GM19035 (cell line): Measurements from ENCODE around the gene GLRA3.
A peak's percentile ranks its signal among the peaks of the same experiment; 100 is the strongest.
"Not testable (repeated sequence)": the region's sequence is repeated elsewhere in the genome, so short reads cannot be mapped to it uniquely, and the experiment has no call there.

Experiments
- ATAC-seq: cut with Tn5 transposase; IDR thresholded peaks from one replicate; pipeline ENCODE4 v1.9.1; 2021; ENCODE audit not compliant: unreplicated experiment

Gene GLRA3

DNA sequence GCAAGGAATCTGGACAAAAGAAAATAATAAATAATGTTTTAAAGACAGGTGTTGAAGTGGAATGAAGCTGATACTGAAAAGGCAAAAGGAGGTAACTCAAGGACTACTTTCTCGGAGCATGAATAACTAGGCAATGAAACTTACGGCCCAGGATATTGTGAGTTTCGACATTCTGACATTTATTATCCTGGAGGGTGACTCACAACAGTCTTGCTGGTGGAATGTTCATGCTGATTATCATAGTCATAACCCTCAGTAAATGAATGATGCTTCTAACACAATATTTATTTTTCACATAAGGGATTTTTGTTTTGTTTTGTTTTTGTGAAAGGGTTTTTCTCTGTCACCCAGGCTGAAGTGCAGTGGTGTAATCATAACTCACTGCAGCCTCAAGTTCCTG is 159.8 kb downstream of the GLRA3 start:
- no peak for ATAC-seq

DNA sequence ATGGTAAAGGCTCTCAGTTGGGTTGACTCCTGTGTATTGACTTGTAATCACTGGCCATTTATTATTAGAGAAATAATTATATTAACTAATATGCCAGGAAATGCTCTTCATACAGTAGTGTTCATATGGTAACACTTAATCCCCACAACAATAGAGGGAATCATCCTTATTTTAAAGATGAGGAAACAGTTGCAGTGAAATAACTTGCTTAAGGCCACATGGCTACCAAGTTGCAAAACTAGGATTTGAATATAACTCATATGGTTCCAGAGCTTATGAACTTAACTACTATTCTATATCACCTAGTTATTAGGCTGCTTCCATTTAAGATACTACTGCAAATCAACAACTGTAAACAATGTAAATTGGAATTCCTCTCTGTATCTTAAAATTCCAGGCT is 163.2 kb downstream of the GLRA3 start:
- no peak for ATAC-seq

DNA sequence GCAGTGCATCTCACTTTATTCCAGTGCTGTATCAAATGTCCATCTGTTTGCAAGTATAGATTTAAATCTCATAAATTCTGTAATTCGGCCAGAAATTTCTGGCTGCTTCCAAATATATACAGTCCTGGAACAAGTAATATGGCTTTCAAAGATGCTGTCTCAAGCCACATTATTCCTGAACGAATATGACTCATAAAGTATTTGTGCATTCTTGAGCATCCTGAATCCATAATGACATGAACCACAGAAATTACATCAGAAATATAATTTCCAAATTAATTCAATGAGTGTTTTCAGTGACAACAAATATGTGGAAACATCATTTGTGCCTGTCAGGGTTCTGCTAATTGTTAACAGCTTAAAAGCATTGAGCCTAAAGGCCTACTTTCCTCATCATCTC is 165.8 kb downstream of the GLRA3 start:
- ATAC-seq = no peak

DNA sequence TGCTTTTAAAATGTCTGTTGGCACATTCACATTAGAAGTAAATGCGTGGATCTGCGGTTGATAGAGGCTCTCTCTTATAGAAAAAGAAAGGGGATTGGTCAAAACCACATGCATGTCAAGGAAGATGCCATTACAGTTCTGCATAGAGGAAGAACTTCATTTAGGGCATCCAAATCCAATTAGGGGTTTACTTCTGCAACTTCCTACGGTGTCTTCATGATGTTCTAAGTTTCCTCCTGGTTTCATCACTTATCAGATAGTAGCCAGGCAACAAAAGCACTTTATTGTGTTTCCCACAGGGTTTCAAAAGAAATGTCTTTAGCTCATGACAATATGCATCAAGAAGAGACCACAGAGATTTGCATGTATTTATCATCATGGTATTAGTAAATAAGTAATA is 170.8 kb downstream of the GLRA3 start:
- no peak for ATAC-seq

DNA sequence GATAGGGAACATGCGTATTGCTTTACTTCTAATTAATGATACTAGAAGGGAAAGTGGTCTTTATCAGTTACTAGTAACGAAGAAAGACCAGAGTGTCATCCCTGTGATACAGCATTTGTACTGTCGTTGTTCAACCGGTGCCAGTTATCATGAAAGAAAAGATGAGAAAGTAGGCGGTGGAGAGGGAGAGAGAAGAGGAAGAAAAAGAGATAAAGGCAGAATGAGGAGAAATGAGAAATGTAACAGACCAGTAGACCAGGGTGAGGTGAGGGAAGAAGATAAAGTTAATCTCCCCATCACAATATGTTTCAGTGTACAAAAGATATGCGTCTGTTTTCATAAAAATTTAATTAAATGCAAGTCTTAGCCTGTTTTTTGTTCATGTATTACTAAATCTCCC is 171.6 kb downstream of the GLRA3 start:
- no peak for ATAC-seq

DNA sequence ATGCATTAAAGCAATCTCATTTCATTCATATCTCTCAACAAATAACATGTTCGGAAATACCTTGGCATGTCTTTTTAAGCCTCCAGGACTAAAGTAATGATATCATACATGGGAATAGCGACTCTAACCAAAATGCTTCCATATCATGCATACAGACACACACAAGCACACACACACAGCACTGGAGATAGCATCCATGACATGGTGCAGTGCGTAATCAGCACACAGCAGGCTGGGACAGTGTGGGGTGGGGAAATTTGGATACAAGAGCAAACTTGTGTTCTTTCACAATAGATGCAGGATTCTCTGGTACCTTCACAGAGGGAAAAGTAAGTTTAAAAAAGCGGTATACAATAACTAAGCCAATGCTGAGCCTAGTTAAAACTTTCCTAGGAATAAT is 174.4 kb downstream of the GLRA3 start:
- ATAC-seq = no peak

DNA sequence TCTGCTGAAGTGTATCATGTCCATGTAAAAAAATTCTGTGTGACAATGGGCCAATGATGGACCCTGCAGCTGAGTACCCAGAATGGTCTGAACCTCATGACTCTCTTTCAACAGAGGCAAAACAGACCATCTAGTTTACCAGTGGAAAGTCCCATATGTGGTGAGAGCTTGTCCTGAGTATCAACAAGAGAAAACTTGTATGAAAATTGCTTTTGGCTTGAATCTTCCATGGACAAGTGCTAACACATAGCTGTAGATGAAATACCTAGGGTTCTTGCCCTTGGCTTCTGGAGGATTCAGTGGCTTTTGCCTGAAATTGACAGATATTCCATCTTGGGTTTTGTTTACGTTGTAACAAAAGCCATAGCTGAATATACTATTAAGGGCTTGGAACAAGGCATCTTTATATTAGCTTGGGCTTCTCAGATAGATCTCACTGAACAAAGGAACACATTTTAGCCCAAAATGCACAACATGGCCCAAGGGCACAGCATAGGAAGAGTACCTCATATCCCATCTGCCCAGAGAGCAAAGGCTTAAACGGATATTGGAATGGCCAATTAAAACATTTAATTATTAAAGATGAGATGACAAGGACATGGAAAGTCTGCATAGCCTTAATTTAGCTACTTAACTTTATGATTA is 178.2 kb downstream of the GLRA3 start:
- no peak for ATAC-seq

DNA sequence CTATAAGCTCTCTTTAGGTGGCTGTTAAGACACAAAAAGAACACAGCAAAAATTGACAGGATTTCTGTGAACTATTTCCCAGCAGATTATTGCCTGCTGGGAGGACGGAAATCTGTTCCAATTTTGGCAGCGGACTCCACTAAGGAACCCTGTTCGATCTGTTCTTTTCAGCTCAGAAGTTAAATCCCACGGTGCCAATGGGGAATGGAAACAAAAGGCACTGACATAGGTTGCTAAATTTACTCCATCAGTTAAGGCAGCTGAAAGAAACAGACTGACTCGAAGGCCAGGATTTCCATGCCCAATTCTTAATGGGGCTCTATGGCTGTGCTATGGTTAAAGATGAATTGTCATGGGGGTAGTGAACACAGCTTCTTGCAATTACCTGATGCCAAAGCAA is 180.2 kb downstream of the GLRA3 start:
- no peak for ATAC-seq

DNA sequence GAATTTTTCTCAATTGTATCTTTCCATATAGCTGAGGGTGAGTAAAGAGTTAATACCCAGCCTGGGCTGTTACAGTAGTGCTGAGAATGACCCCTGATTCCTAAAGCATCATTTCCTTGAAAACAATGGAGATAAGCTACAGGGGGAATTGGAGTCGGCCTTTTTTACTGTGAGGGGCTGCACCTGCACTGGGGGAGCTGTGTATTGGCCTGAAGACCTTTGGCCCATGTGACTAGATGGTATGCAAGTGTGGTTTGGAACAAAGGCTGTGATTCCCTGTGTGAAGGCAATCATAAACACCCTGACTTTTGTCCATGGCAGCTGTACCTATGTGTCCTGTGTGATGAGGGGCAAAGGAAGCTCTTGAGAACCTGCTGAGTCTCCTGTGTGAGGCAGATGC is 182.7 kb downstream of the GLRA3 start:
- ATAC-seq = no peak

DNA sequence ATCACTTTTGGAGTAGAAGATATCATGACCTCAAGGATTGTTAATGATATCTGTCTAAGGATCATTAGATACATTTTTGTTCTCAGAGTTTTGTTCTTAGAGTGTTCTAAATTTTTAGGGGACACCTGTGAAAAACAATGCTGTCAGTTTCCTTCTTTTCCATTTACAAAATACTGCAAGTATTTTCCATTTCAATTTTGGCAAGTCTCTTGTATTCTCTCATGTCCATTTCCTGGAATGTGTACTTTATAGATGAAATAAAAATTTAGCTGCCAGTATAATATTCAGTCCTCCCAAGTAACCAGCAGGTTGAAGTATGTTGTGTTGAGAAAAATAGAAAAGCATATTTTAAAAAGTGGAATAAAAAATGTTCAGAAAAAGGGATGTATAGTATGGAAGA is 188.9 kb downstream of the GLRA3 start:
- no peak for ATAC-seq

DNA sequence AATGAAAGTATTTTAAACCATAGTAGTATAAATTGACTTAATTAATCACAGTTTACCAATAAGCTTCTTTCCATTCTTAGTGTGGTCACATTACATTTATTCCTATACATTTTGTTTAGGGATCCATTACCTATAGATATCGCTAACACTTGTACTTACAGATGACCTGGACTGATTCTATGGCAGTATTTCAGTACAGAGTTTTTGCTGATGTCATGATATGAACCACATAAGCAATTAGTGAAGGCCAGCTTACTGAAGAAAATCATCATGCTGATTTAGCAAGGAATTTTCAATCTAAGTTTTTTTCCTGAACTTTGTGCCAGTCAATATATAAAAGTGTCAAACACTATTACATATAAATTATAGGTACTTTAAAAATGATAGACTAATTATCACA is 193.3 kb downstream of the GLRA3 start:
- ATAC-seq = no peak

DNA sequence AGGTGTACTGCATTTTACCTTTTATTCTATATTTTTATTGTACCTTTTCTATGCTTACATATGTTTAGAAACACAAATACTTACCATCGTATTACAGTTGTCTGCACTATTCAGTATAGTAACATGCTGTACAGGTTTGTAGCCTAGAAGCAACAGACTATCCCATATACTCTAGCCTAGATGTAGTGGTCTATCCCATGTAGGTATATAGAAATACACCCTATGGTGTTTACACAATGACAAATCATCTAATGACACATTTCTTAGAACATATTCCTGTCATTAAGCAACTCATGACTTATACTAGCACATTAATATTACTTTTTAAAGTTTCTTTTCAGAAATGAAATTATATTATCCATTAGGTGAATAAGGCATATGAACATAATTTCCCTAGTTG is 195.6 kb downstream of the GLRA3 start:
- no peak for ATAC-seq

DNA sequence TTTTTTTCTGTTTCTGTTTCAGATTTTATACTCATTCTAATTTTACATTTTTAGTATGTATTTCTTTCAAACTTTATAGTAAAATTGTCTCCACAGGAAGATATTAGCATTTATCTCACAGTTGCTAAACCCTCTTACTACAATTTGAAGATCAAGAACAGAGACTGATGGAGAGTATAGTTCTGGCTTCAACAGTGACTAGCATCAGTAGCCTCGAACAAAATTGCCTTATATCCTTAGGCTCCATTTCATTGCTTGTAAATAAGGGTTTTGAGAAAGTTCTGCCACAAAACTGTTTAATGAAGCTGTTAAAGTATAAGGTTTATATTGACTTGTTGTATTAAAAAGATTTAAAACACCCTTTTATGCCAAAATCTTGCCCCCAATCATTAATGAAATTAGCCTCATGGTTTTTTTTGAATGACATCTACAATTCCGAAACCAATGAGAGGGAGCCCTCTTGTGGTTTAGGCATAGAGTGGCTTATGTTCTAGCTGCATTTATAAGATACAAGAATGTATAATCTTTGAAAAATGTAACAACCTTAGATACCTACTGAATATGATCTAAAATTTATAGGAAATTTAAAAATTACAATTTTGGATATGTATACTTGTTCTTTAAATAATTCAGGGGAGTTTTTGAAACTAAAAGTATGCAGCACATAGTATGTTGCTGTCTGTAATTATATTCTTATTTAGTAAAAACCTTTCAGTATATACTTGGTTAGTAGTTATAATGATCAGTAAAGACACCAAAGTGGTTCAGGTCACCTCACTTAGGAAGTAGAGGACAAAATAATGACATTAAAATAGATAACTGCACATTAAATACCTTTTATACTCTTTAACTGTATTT is 196.9 kb downstream of the GLRA3 start:
- peak; percentile 79 for ATAC-seq

DNA sequence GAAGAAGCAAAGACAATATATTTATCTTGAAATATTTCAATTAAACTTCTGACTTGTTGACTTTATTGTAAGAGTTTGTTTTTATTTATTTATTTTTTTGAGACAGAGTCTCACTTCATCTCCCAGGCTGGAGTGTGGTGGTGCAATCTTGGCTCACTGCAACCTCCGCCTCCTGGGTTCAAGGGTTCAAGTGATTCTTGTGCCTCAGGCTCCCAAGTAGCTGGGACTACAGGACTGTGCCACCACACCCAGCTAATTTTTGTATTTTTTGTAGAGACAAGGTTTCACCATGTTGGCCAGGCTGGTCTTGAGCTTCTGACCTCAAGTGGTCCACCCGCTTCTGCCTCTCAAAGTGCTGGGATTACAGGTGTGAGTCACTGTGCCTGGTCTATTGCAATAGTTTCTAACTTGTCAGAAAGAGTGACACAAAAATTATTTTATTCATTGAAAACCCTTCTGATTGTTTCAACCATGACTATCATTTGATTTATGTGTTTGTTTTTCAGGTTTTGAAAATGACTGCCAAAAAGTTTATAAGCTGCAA is 199.1 kb downstream of the GLRA3 start:
- ATAC-seq = not testable (repeated sequence)

DNA sequence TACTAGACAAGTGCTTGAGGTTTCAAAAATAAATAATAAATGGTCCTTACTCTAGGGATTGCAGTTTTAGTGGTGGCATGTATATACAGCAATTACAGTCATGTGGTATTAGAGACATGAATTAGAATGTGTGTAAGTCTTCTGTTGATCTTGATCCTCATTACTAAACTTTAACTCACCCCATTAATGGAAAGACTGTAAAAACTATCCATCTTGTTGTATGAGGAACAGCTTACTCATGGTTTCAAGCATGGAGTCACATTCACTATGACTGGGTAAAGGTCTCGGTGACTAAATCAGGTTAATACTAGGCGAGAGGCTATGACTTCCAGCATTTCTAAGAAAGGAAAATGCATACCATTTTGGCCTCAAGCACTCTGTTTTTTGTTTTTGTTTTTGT is 199.8 kb downstream of the GLRA3 start:
- no peak for ATAC-seq

DNA sequence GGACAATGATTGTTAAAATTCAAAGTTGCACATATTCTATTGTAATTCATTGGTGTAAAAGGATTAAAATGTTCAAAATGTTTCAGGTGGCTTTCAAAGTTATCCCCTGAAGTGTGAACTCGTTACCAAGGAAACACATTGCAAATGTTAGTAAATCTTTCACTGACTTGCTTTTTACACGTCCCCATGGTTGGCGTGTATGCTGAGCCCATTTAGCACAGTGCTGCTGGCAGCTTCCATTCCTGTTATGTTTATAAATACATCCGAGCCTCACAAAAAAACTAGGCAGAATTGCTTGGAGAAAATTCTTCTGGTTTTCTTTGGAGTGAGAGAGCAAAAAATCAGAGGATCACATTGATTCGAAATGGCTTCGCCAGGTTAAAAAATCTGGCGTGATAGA is 200.9 kb downstream of the GLRA3 start:
- no peak for ATAC-seq

DNA sequence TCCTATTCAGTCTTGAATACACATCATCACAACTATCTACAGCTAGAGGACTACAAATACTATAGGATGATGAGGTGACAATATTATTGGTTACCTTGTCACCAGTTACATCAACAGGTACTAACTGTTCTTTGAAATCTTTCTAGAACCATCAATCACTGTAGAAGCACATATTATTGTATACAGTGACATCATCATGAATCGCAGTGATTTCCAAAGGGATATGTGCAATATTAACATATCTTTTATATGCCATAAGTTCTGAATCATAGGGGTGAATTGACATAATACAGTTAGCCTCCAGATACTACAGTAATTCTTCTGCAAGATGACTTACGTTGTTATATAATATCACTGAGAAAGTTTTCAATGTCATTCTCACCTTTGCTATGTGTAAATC is 201.6 kb downstream of the GLRA3 start:
- ATAC-seq = no peak

DNA sequence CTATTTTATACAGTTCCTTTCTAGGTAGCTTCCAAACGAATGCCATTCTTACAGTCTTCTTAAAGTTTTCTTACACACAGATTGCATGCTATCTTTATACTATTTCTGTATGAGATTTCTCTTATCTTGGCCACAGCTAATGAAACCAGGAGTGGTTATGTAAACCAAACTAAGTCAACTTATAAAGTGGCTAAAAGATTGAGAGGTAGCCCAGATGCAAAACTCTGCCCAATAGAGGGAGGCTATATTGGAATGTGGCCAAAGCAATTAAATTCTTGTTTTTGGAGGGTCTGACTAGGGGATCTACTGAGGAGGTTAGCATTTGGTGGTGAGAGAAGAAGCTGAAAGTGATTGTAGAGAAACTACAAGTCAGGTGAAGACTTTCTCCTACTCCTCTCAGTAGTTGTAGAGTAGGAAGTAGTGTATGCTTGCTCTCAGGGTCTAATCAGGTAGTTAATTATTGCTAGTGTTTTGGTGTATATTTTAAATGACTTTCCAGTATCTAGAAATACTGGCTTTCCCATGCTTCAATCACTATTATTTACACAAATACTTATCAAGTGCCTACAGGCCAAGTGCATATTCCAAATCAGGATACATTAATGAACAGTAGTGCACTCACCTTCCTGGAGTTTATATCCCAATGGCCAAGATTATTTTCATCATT is 202.6 kb downstream of the GLRA3 start:
- no peak for ATAC-seq

DNA sequence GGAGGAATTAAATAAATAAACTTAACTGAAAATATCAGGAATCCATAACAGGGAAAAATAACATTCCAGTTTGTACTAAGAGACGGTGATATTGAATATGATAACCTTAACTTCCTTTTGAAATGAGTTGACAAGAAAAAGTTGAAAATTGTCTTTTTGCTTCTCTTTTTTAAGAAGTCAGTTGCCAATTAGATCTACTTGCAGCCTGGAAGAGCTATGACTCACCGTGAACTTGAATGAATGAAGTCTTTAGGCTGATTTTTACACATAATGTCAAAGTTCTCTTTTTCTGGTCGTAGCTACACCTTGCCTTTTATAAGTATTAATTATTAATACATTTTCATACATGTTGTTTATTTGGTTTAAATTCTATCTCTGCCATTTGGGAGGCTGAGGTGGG is 212.4 kb downstream of the GLRA3 start:
- ATAC-seq = no peak

DNA sequence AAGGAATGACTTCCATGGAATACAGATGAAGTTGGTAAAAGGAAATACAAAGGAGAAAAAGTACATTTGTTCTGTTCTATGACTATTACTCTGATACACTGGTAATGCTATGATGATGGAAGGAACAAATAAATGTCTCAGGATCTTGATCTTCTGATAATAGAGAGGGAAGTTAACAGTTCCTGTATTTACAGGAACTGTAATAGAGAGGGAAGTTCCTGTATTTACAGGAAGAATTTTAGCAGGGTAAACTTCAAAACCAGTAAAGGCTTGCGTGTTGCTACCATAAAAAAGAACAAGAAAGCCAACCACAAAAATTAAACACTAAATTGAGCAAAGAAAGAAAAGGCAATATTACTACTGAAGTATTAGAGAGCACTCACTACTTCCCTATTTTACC is 215.1 kb downstream of the GLRA3 start:
- ATAC-seq = no peak

DNA sequence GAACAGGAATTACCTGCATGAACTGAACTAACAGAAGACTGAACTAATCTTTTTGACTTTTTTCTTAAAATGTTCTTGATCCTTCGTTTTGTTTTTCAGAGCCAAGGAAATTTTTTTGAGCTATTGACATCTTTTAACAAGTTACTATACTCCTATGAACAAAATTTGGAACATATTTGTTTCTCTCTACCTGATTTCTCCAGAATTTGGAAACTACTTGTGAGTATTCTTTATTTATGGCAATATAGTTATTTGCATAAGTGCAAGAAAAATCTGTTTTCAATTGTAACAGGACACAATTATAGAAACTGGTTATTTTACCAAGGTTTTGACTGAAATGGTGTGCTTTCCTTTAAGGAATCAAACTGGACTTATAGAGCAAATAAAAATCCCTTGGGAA is 217.3 kb downstream of the GLRA3 start:
- no peak for ATAC-seq

DNA sequence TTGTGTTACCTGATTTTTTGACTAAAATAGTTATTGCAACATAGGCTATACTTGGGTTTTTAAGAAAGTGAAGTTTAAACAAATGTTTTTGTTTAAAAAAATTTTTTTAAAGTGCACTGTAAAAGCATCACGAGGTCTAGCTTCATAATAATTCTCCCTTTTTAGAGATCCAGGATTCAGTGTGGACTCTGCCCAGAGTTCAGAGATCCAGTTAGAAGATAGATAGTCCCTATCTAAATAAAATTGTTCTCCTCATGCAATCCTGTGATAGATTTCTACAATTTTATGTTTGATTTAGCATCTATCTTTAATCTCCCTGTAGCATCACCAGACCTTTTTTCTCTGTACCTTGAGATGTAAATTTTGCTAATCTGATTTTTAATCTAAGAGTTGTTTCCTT is 221.3 kb downstream of the GLRA3 start:
- no peak for ATAC-seq
